GM12891 (cell line): ENCODE results near the gene G6PD.
"Not testable (repeated sequence)": the region's sequence is repeated elsewhere in the genome, so short reads cannot be mapped to it uniquely, and the experiment has no call there.

ENCODE experiments used
- PAX5 ChIP-seq: IDR thresholded peaks from 2 replicates; pipeline ENCODE4 v1.6.1; 2011; ENCODE audit warnings: low read length, moderate library complexity, mild to moderate bottlenecking; ENCODE audit not compliant: insufficient read depth, severe bottlenecking
- POLR2A ChIP-seq: IDR thresholded peaks from 2 replicates; pipeline ENCODE4 v1.6.1; 2011; ENCODE audit warnings: low read depth, low read length, control low read depth
- POLR2AphosphoS5 ChIP-seq: IDR thresholded peaks from 2 replicates; pipeline ENCODE4 v1.6.1; 2011; ENCODE audit warnings: low read depth, low read length, control low read depth
- SPI1 ChIP-seq: IDR thresholded peaks from 2 replicates; pipeline ENCODE4 v1.6.1; 2011; ENCODE audit warnings: low read depth, low read length, control low read depth
- TAF1 ChIP-seq: IDR thresholded peaks from 2 replicates; pipeline ENCODE4 v1.6.1; 2011; ENCODE audit warnings: low read depth, low read length, control low read depth

DNA sequence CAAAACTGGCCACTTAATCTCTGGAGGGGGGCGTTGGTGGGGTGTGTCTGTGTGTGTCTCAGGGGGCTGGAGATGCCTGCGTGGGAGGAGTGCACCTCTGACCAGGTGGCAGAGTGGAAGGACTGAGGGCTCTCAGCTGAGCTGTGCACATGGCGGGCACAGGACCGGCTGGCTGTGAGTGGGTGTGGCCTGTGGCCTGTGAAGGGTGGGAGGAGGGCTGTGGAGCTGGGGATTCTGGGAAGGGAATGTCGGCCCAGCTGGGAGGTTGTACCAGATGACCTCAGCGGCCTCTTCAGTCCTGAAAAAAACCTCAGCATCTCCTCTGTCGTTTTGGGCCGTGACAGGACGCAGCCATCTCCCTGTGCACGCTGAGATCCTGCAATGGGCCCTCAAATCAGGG is 15.6 kb upstream of the G6PD start:
- not testable (repeated sequence) for TF ChIP-seq TAF1, POLR2AphosphoS5, POLR2A, SPI1, PAX5
